HepG2 (cell line): ENCODE data around the gene ATOH8. TPM values are rescaled to one million over a fixed set of nuclear protein-coding genes. Genes with fewer than 3 reads are reported as not detected.

Source experiments
- AHR ChIP-seq: IDR thresholded peaks from 2 replicates; pipeline ENCODE4 v1.6.1; 2018; ENCODE audit warnings: missing genetic modification reagents, missing compliant biosample characterization
- BORCS8-MEF2B ChIP-seq: sonication (generic); formaldehyde crosslinking; IDR thresholded peaks from 2 replicates; pipeline ENCODE4 v1.8.0; 2022; ENCODE audit warnings: mild to moderate bottlenecking, missing genetic modification reagents
- CEBPB ChIP-seq: IDR thresholded peaks from 2 replicates; pipeline ENCODE4 v1.6.1; 2011; ENCODE audit warnings: low read depth, low read length, improper control_type of control experiment, borderline replicate concordance
- DPF2 ChIP-seq: sonication (generic); formaldehyde crosslinking; IDR thresholded peaks from 2 replicates; pipeline ENCODE4 v1.4.0; 2020; ENCODE audit warnings: mild to moderate bottlenecking, low read depth, missing genetic modification reagents, borderline replicate concordance
- ESRRA ChIP-seq: sonication (generic); formaldehyde crosslinking; IDR thresholded peaks from 2 replicates; pipeline ENCODE4 v1.5.1; 2020; ENCODE audit warnings: mild to moderate bottlenecking, low read depth, missing genetic modification reagents
- GRHL1 ChIP-seq: sonication (generic); formaldehyde crosslinking; conservative IDR thresholded peaks from 2 replicates; pipeline ENCODE4 v1.8.0; 2022; ENCODE audit warnings: missing genetic modification reagents
- MAF1 ChIP-seq: sonication (generic); formaldehyde crosslinking; IDR thresholded peaks from 2 replicates; pipeline ENCODE4 v1.5.0; 2020; ENCODE audit warnings: missing genetic modification reagents, borderline replicate concordance
- MAX ChIP-seq: IDR thresholded peaks from 2 replicates; pipeline ENCODE4 v1.6.1; 2012; ENCODE audit warnings: inconsistent platforms
- NR2F1 ChIP-seq, 2 experiments: fragments of 450-650 bp in 1 of 2; formaldehyde crosslinking in 1 of 2; IDR thresholded peaks; 2 replicates each; pipeline versions ENCODE4 v1.5.0 to v1.6.1; 2016 to 2020; ENCODE audit warnings: mild to moderate bottlenecking in 1 of 2, missing compliant biosample characterization in 1 of 2, missing genetic modification reagents in 1 of 2, moderate library complexity in 1 of 2
- PCBP2 ChIP-seq: fragments of 200-400 bp; formaldehyde crosslinking; optimal IDR thresholded peaks from 2 replicates; pipeline ENCODE3; 2018; ENCODE audit warnings: low read length, low read depth; ENCODE audit not compliant: poor library complexity, severe bottlenecking
- REL ChIP-seq: sonication (generic); formaldehyde crosslinking; conservative IDR thresholded peaks from 2 replicates; pipeline ENCODE4 v1.8.0; 2022; ENCODE audit warnings: mild to moderate bottlenecking, missing genetic modification reagents, moderate library complexity
- RXRB ChIP-seq: IDR thresholded peaks from 2 replicates; pipeline ENCODE4 v1.6.1; 2016; ENCODE audit warnings: borderline replicate concordance, missing genetic modification reagents, missing compliant biosample characterization
- SSRP1 ChIP-seq: IDR thresholded peaks from 2 replicates; pipeline ENCODE4 v1.6.1; 2016; ENCODE audit warnings: control low read depth
- STAT6 ChIP-seq: sonication (generic); formaldehyde crosslinking; IDR thresholded peaks from 2 replicates; pipeline ENCODE4 v1.4.0; 2020; ENCODE audit warnings: missing genetic modification reagents, mild to moderate bottlenecking, borderline replicate concordance
- TBX2 ChIP-seq: sonication (generic); formaldehyde crosslinking; IDR thresholded peaks from 2 replicates; pipeline ENCODE4 v1.5.0; 2020; ENCODE audit warnings: missing genetic modification reagents, mild to moderate bottlenecking, borderline replicate concordance
- THYN1 ChIP-seq: sonication (generic); formaldehyde crosslinking; IDR thresholded peaks from 2 replicates; pipeline ENCODE4 v1.8.1; 2023; ENCODE audit warnings: low read depth, mild to moderate bottlenecking, moderate library complexity, missing genetic modification reagents, borderline replicate concordance
- ZBTB34 ChIP-seq: sonication (generic); formaldehyde crosslinking; IDR thresholded peaks from 2 replicates; pipeline ENCODE4 v1.8.0; 2022; ENCODE audit warnings: mild to moderate bottlenecking, missing genetic modification reagents
- ZC3H4 ChIP-seq: sonication (generic); formaldehyde crosslinking; IDR thresholded peaks from 2 replicates; pipeline ENCODE4 v1.4.0; 2020; ENCODE audit warnings: missing genetic modification reagents, borderline replicate concordance
- ZNF160 ChIP-seq: sonication (generic); formaldehyde crosslinking; IDR thresholded peaks from 2 replicates; pipeline ENCODE4 v1.8.0; 2022; ENCODE audit warnings: mild to moderate bottlenecking, inconsistent platforms, missing genetic modification reagents
- ZNF616 ChIP-seq: sonication (generic); formaldehyde crosslinking; IDR thresholded peaks from 2 replicates; pipeline ENCODE4 v1.5.0; 2020; ENCODE audit warnings: low read depth, mild to moderate bottlenecking, missing genetic modification reagents
- ZNF720 ChIP-seq: sonication (generic); formaldehyde crosslinking; IDR thresholded peaks from 2 replicates; pipeline ENCODE4 v1.4.0; 2020; ENCODE audit warnings: missing genetic modification reagents
- polyA plus RNA-seq, 8 experiments: library from polyadenylated mRNA; depleted of rRNA in 3 of 8; stranded (reverse) in 7 of 8; unstranded in 1 of 8; fragments of >200 nt; fragmentation: Illumina TruSeq in 4 of 8; extraction: Trizol in 4 of 8; gene quantifications; 2 replicates each; pipeline versions ENCODE4 v1.2.1 to v1.2.3, GENCODE V29; 2011 to 2016; ENCODE audit warnings: low read depth in 4 of 8, missing spikeins in 1 of 8, mixed read lengths in 1 of 8; ENCODE audit not compliant: insufficient read depth in 1 of 8
- total RNA-seq, 5 experiments: library from RNA; depleted of rRNA; stranded (reverse); fragments of >200 nt; fragmentation: Illumina TruSeq; extraction: Trizol; gene quantifications; 2 replicates each; pipeline ENCODE4 v1.2.3, GENCODE V29; 2016; ENCODE audit warnings: low read depth in 1 of 5
- TF ChIP-seq, protein P1 (sequence below), 2 experiments: fragments of 450-650 bp in 1 of 2; sonication (generic) in 1 of 2; formaldehyde crosslinking; IDR thresholded peaks; 2 replicates each; pipeline versions ENCODE4 v1.5.0 to v1.8.0; 2020 to 2022; ENCODE audit warnings: mild to moderate bottlenecking in 1 of 2, missing genetic modification reagents in 1 of 2

The ATOH8 gene
- total and polyA plus RNA-seq, 2 of the 13 experiments (the other 11 are each of a cell fraction or from before 2014, with no cell fraction given), result 0.13 to 0.61 TPM

- 0 out of 2 replicates have a peak, but pooled peaks have one; percentile 30 for TF ChIP-seq RXRB (CRISPR knock-in tag)
- TF ChIP-seq ZC3H4 (CRISPR knock-in tag), result no peak
- TF ChIP-seq GRHL1 (CRISPR knock-in tag), result no peak
- no peak for TF ChIP-seq MAF1 (CRISPR knock-in tag)
- TF ChIP-seq ZNF160 (CRISPR knock-in tag), result no peak
- no peak for TF ChIP-seq MAX
- no peak for TF ChIP-seq BORCS8-MEF2B
- no peak for TF ChIP-seq DPF2 (CRISPR knock-in tag)
- TF ChIP-seq STAT6, result no peak
- no peak for TF ChIP-seq AHR (CRISPR knock-in tag)
- TF ChIP-seq ZBTB34, result no peak
- peak in 1 of 2 experiments; percentile 50; a peak in 1 of 4 replicates for TF ChIP-seq NR2F1 (CRISPR knock-in tag; IDR thresholded peaks at IDR 0.05)
- TF ChIP-seq CEBPB, result peak; percentile 99
- TF ChIP-seq PCBP2, result no peak
- no peak for TF ChIP-seq ZNF616
- TF ChIP-seq REL (CRISPR knock-in tag), result no peak
- TF ChIP-seq THYN1, result no peak
- no peak for TF ChIP-seq ESRRA
- TF ChIP-seq TBX2 (CRISPR knock-in tag), result no peak
- TF ChIP-seq, protein P1, sequence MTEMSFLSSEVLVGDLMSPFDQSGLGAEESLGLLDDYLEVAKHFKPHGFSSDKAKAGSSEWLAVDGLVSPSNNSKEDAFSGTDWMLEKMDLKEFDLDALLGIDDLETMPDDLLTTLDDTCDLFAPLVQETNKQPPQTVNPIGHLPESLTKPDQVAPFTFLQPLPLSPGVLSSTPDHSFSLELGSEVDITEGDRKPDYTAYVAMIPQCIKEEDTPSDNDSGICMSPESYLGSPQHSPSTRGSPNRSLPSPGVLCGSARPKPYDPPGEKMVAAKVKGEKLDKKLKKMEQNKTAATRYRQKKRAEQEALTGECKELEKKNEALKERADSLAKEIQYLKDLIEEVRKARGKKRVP (CRISPR knock-in tag; IDR thresholded peaks at IDR 0.05), result peak in 1 of 2 experiments; percentile 97; a peak in 2 of 4 replicates
- TF ChIP-seq ZNF720 (CRISPR knock-in tag), result no peak
- TF ChIP-seq SSRP1 (CRISPR knock-in tag), result 0 out of 2 replicates have a peak, but pooled peaks have one; percentile 64
Observed at GRCh38 chr2:85705680-85706039, 48.1 kb upstream of the ATOH8 start (continued).
